Progenitor cell of endocrine pancreas (in vitro differentiated cells): ENCODE results near the gene PRKCH. TPM values are rescaled to one million over a fixed set of nuclear protein-coding genes. Genes with fewer than 3 reads are reported as not detected.

Experiments used
- DNase-seq: peaks from one replicate; pipeline ENCODE4 v3.0.0; 2021; ENCODE audit warnings: low spot score; ENCODE audit not compliant: unreplicated experiment
- H3K27ac Mint-ChIP-seq: 2 replicates; pipeline ENCODE4 v1.8.0; 2021; ENCODE audit warnings: mild to moderate bottlenecking, moderate library complexity, mixed read lengths
- H3K27me3 Mint-ChIP-seq: 2 replicates; pipeline ENCODE4 v1.8.0; 2021; ENCODE audit warnings: mixed read lengths
- H3K36me3 Mint-ChIP-seq: 2 replicates; pipeline ENCODE4 v1.8.0; 2022; ENCODE audit warnings: mixed read lengths; ENCODE audit not compliant: insufficient read depth
- H3K4me1 Mint-ChIP-seq: 2 replicates; pipeline ENCODE4 v1.8.0; 2021; ENCODE audit warnings: low read depth, mixed read lengths
- H3K4me3 Mint-ChIP-seq: 2 replicates; pipeline ENCODE4 v1.8.0; 2021; ENCODE audit warnings: low read depth, mild to moderate bottlenecking, moderate library complexity, mixed read lengths
- H3K9me3 Mint-ChIP-seq: 2 replicates; pipeline ENCODE4 v1.8.0; 2021; ENCODE audit warnings: low read depth, mixed read lengths
- CTCF ChIP-seq: fragments of 200-600 bp; sonication (generic); IDR thresholded peaks from one replicate; pipeline ENCODE4 v1.5.0; 2021; ENCODE audit warnings: antibody characterized with exemption, mild to moderate bottlenecking; ENCODE audit not compliant: unreplicated experiment
- total RNA-seq: library from RNA; stranded (reverse); gene quantifications from 2 replicates; pipeline ENCODE4 v1.2.1, GENCODE V29; 2021

The PRKCH gene
- total RNA-seq, 1 donor from 2014 or later = 4.5 TPM

- no peak for DNase-seq
- peaks cover 6% of the 10 kb centered on the region for H3K9me3 Mint-ChIP-seq
- peaks cover 30% of the 10 kb centered on the region for H3K27me3 Mint-ChIP-seq
- no peak overlapping the region for H3K4me3 Mint-ChIP-seq
- peaks cover 8% of the 10 kb centered on the region for H3K4me1 Mint-ChIP-seq
- no peak for TF ChIP-seq CTCF
- H3K36me3 Mint-ChIP-seq = no peaks in the 10 kb centered on the region
- no peak overlapping the region for H3K27ac Mint-ChIP-seq
Observed at GRCh38 chr14:61323970-61324369, 2.6 kb downstream of the PRKCH start.

GRCh38 chr14:61325166-61325565 is 3.8 kb downstream of the PRKCH start:
- no peak for TF ChIP-seq CTCF
- no peak overlapping the region for H3K4me3 Mint-ChIP-seq

GRCh38 chr14:61326146-61326545 is 4.8 kb downstream of the PRKCH start:
- no peak overlapping the region for H3K27ac Mint-ChIP-seq
- peaks cover 6% of the 10 kb centered on the region for H3K9me3 Mint-ChIP-seq
- peaks cover 24% of the 10 kb centered on the region for H3K27me3 Mint-ChIP-seq

More at GRCh38 chr14:61325166-61325565, 3.8 kb downstream of the PRKCH start:
- Mint-ChIP-seq H3K27me3 (peaks cover 30% of the 10 kb centered on the region), H3K36me3 (no peaks in the 10 kb centered on the region), H3K4me1 (peaks cover 8% of the 10 kb centered on the region), H3K27ac (no peak overlapping the region), H3K9me3 (peaks cover 6% of the 10 kb centered on the region)
- no peak for DNase-seq

GRCh38 chr14:61326847-61327246 is 5.5 kb downstream of the PRKCH start:
- TF ChIP-seq CTCF = no peak
- no peak overlapping the region for H3K27ac Mint-ChIP-seq
- peaks cover 6% of the 10 kb centered on the region for H3K9me3 Mint-ChIP-seq
- no peak overlapping the region for H3K4me3 Mint-ChIP-seq
- DNase-seq = no peak
- peaks cover 8% of the 10 kb centered on the region for H3K4me1 Mint-ChIP-seq
- H3K27me3 Mint-ChIP-seq = peaks cover 24% of the 10 kb centered on the region
- H3K36me3 Mint-ChIP-seq = no peaks in the 10 kb centered on the region

More at GRCh38 chr14:61326146-61326545, 4.8 kb downstream of the PRKCH start:
- no peak for TF ChIP-seq CTCF
- Mint-ChIP-seq H3K4me1 (peaks cover 8% of the 10 kb centered on the region), H3K4me3 (no peak overlapping the region), H3K36me3 (no peaks in the 10 kb centered on the region)
- DNase-seq = no peak

GRCh38 chr14:61328626-61329262 is 7.4 kb downstream of the PRKCH start:
- Mint-ChIP-seq H3K4me3 (no peak overlapping the region), H3K27ac (no peak overlapping the region), H3K27me3 (peaks cover 6% of the 10 kb centered on the region), H3K36me3 (no peaks in the 10 kb centered on the region), H3K9me3 (peaks cover 6% of the 10 kb centered on the region), H3K4me1 (peaks cover 4% of the 10 kb centered on the region)
- no peak for DNase-seq
- no peak for TF ChIP-seq CTCF
